ENCODE results near the gene FZR1. TPM values are rescaled to one million over a fixed set of nuclear protein-coding genes. Genes with fewer than 3 reads are reported as not detected.

Gene FZR1
- total and polyA plus RNA-seq, 9 of the 15 experiments (the other 6 are each of a cell fraction or from before 2014, with no cell fraction given), result 0.18 to 48.0 (median 22.2) TPM

DNA sequence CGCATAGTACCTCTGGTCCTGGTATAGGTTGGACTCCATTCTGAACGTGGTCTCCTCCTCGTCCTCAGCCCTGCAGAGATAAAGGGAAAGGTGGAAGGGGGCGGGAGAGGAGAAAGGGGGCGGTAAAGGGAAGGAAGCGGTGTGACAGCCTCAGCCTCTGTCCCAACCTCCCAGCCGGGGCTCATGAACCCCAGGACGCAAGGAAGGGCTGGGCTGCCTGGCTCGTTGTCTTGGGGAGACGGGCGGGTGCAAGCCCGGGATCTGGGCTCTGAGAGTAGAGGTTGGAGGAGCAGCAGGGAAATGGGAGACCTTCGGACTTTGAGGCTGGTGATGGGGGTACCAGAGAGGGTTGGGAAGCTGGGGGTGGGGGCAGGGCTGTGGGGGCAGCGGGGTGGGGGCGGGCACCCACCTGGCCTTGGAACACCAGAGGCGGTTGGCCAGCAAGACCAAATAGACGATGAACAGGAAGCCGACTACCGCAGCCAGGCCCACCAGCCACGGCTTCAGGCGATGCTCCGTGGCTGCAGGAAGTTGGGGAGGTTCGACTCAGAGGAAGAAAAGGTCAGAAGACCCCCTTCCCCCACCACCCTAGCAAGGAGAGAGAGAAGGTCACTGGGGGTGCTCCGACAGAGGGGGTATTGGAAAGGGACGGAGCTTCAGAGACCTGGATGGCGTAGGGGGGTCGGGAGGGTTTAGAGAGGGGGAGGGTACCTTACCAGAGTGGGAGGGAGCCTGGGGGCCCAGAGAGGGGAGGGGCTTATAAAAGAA lies 27.5 kb upstream of the FZR1 start:
- no TSS peak for BruUV-seq (replicated peaks)
- Histone ChIP-seq H3K9me3 (replicated peaks; ENCODE audit: control insufficient read depth, insufficient read depth, low read depth, low read length) (no peaks in the 10 kb centered on the region), H3K27ac (ENCODE audit: extremely low read depth, low read depth, low read length) (0 out of 3 replicates have a peak overlapping the region, but pooled peaks have one; percentile 17), H3K36me3 (ENCODE audit: control insufficient read depth, insufficient read depth, low read length) (no peaks in the 10 kb centered on the region), H2AFZ (ENCODE audit: low read depth, low read length) (peak overlapping the region; percentile 74), H3K9ac (ENCODE audit: insufficient read depth in 1 of 2, low read depth in 2 of 2, low read length in 2 of 2) (peak overlapping the region; percentile 43 to 51; a peak in 2 of 4 replicates), H3K9me1 (ENCODE audit: control insufficient read depth, insufficient read depth, low read length) (no peaks in the 10 kb centered on the region), H3K79me2 (ENCODE audit: control insufficient read depth, insufficient read depth, low read length) (no peaks in the 10 kb centered on the region), H3K4me1 (replicated peaks in 1 of 2; ENCODE audit: control insufficient read depth in 2 of 2, insufficient read depth in 2 of 2, low read length in 2 of 2) (peaks cover 11 to 45% of the 10 kb centered on the region in 2 experiments), H3K27me3 (ENCODE audit: control insufficient read depth in 2 of 2, insufficient read depth in 2 of 2, low read length in 2 of 2) (peaks cover 21% of the 10 kb centered on the region in 2 experiments; a peak in 3 of 5 replicates), H4K20me1 (replicated peaks; ENCODE audit: control insufficient read depth, insufficient read depth, low read length) (peaks cover 8% of the 10 kb centered on the region; the same call in 1 of the 2 replicates), H3K4me3 (peak overlapping the region; percentile 43), H3K4me2 (ENCODE audit: insufficient read depth, low read length) (peak overlapping the region; percentile 80)
- intact Hi-C loops (cut with micrococcal nuclease) (no loop called here), in situ Hi-C loops (cut with MboI) (no loop called here)
- ChIA-PET CTCF (ENCODE audit: low intra/inter-chr PET ratio) (no interaction called here), POLR2A (interaction anchor here (0.5 to 1.9 kb wide), 11 partner anchors 9 to 194 kb away, joined by 3 to 8 read pairs (median 4); partner anchors contain the start of gene DOHH)
- no peak for FAIRE-seq
- WGBS (ENCODE audit: insufficient coverage, low coverage, missing lambda C conversion rate), result 7% methylated on average over 22 of the region's 27 CpGs
- TF ChIP-seq KAT2B (IDR thresholded peaks at IDR 0.05; ENCODE audit: low read depth, low read length), result no peak
- TF ChIP-seq, protein P1, sequence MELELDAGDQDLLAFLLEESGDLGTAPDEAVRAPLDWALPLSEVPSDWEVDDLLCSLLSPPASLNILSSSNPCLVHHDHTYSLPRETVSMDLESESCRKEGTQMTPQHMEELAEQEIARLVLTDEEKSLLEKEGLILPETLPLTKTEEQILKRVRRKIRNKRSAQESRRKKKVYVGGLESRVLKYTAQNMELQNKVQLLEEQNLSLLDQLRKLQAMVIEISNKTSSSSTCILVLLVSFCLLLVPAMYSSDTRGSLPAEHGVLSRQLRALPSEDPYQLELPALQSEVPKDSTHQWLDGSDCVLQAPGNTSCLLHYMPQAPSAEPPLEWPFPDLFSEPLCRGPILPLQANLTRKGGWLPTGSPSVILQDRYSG (tag; conservative IDR thresholded peaks at IDR 0.05; ENCODE audit: low read depth), result no peak
- TF ChIP-seq FOXJ2 (tag; IDR thresholded peaks at IDR 0.05), result no peak
- TF ChIP-seq KAT8 (IDR thresholded peaks at IDR 0.05; ENCODE audit: low read depth), result no peak
- TF ChIP-seq CBX1 (IDR thresholded peaks at IDR 0.05; ENCODE audit: low read depth), result no peak
- TF ChIP-seq EGR1 (conservative IDR thresholded peaks at IDR 0.05), result peak; percentile 36; the same call in 1 of the 2 replicates
- TF ChIP-seq NFIC (IDR thresholded peaks at IDR 0.05), result no peak
- ATAC-seq, result no peak
- DNase-seq (ENCODE audit: extremely low read depth in 1 of 4, low spot score in 3 of 4), result peak in 3 of 4 experiments; percentile 25 to 56 (median 37)
